Activated CD8-positive, alpha-beta memory T cell treated with anti-CD3 and anti-CD28 coated beads for 36 hours (primary cell): ENCODE results near the gene RAB8B. TPM values are rescaled to one million over a fixed set of nuclear protein-coding genes. Genes with fewer than 3 reads are reported as not detected.
"Not testable (repeated sequence)": the region's sequence is repeated elsewhere in the genome, so short reads cannot be mapped to it uniquely, and the experiment has no call there.

Experiments used
- CTCF ChIA-PET: fragments of 350-600 bp; sonication (Branson Sonifier 250); formaldehyde crosslinking; loops from one replicate; lab custom pipeline; 2021; ENCODE audit warnings: antibody characterized with exemption; lab: Charles Lee
- POLR2A ChIA-PET: fragments of 350-600 bp; sonication (Branson Sonifier 250); formaldehyde crosslinking; loops from one replicate; lab custom pipeline; 2021; ENCODE audit warnings: antibody characterized with exemption; lab: Charles Lee
- total RNA-seq, 2 experiments: library from RNA; stranded (reverse); gene quantifications; one replicate each; pipeline ENCODE4 v1.2.3, GENCODE V29; 2021

Gene RAB8B
- total RNA-seq, 2 experiments from 2014 or later = 156 to 165 TPM

- POLR2A ChIA-PET = interaction anchor here (0.7 to 0.8 kb wide), 3 partner anchors 14 to 1136 kb away, joined by 3 to 5 read pairs (median 3); no protein-coding TSS in a partner anchor
- CTCF ChIA-PET = no interaction called here
Observed at GRCh38 chr15:63196842-63197241, 7.4 kb downstream of the RAB8B start.

- ChIA-PET CTCF (no interaction called here), POLR2A (interaction anchor here (0.8 kb wide), 1 partner anchor 13 kb away, joined by 3 read pairs; no protein-coding TSS in a partner anchor)
Observed at GRCh38 chr15:63197626-63198025, 8.2 kb downstream of the RAB8B start.

- POLR2A ChIA-PET = no interaction called here
- CTCF ChIA-PET = no interaction called here
Observed at GRCh38 chr15:63198371-63199250, 9.2 kb downstream of the RAB8B start.

GRCh38 chr15:63200464-63201249 lies 11.3 kb downstream of the RAB8B start:
- POLR2A ChIA-PET = interaction anchor here (1.0 kb wide), 1 partner anchor 9 kb away, joined by 5 read pairs; no protein-coding TSS in a partner anchor
- CTCF ChIA-PET = interaction anchor here (0.6 kb wide), 1 partner anchor 135 kb away, joined by 3 read pairs; no protein-coding TSS in a partner anchor

- CTCF ChIA-PET = interaction anchor here (0.6 to 4.1 kb wide), 3 partner anchors 11 to 399 kb away, joined by 3 to 22 read pairs (median 3); partner anchors contain the start of gene RPS27L
- POLR2A ChIA-PET = interaction anchor here (0.6 to 0.7 kb wide), 2 partner anchors 8 to 11 kb away, joined by 3 read pairs; no protein-coding TSS in a partner anchor
Observed at GRCh38 chr15:63202861-63203260, 13.5 kb downstream of the RAB8B start.

GRCh38 chr15:63203451-63204090 lies 14.2 kb downstream of the RAB8B start:
- CTCF ChIA-PET = interaction anchor here (1.2 to 4.1 kb wide), 2 partner anchors 11 to 12 kb away, joined by 3 to 22 read pairs; no protein-coding TSS in a partner anchor
- POLR2A ChIA-PET = interaction anchor here (0.5 to 0.8 kb wide), 3 partner anchors 14 to 22 kb away, joined by 3 to 4 read pairs (median 3); partner anchors contain the start of gene RAB8B

GRCh38 chr15:63206079-63206478 lies 16.7 kb downstream of the RAB8B start:
- CTCF ChIA-PET = no interaction called here
- POLR2A ChIA-PET = no interaction called here

GRCh38 chr15:63208824-63209223 lies 19.4 kb downstream of the RAB8B start:
- POLR2A ChIA-PET = interaction anchor here (0.7 kb wide), 1 partner anchor 53 kb away, joined by 4 read pairs; no protein-coding TSS in a partner anchor
- CTCF ChIA-PET = not testable (repeated sequence)

- ChIA-PET POLR2A (interaction anchor here (0.5 to 1.6 kb wide), 4 partner anchors 8 to 18 kb away, joined by 3 to 5 read pairs (median 3); no protein-coding TSS in a partner anchor), CTCF (interaction anchor here (1.0 to 1.3 kb wide), 3 partner anchors 9 to 14 kb away, joined by 3 read pairs; no protein-coding TSS in a partner anchor)
Observed at GRCh38 chr15:63210151-63211091, 21.0 kb downstream of the RAB8B start.

GRCh38 chr15:63211092-63211490 lies 21.7 kb downstream of the RAB8B start:
- CTCF ChIA-PET = interaction anchor here (1.1 kb wide), 1 partner anchor 9 kb away, joined by 3 read pairs; no protein-coding TSS in a partner anchor
- POLR2A ChIA-PET = interaction anchor here (0.5 to 1.6 kb wide), 4 partner anchors 9 to 19 kb away, joined by 3 to 5 read pairs (median 3); no protein-coding TSS in a partner anchor

- POLR2A ChIA-PET = interaction anchor here (1.6 kb wide), 1 partner anchor 19 kb away, joined by 5 read pairs; no protein-coding TSS in a partner anchor
- CTCF ChIA-PET = interaction anchor here (1.3 kb wide), 1 partner anchor 20 kb away, joined by 3 read pairs; no protein-coding TSS in a partner anchor
Observed at GRCh38 chr15:63211549-63211948, 22.1 kb downstream of the RAB8B start.

GRCh38 chr15:63212050-63213004 lies 22.9 kb downstream of the RAB8B start:
- ChIA-PET CTCF (interaction anchor here (1.3 kb wide), 1 partner anchor 20 kb away, joined by 3 read pairs; no protein-coding TSS in a partner anchor), POLR2A (interaction anchor here (0.6 to 1.6 kb wide), 4 partner anchors 13 to 20 kb away, joined by 3 to 5 read pairs (median 4); no protein-coding TSS in a partner anchor)

- POLR2A ChIA-PET = no interaction called here
- CTCF ChIA-PET = interaction anchor here (1.3 kb wide), 1 partner anchor 26 kb away, joined by 4 read pairs; no protein-coding TSS in a partner anchor
Observed at GRCh38 chr15:63218100-63218808, 28.8 kb downstream of the RAB8B start.

GRCh38 chr15:63219196-63219710 lies 29.8 kb downstream of the RAB8B start:
- CTCF ChIA-PET = interaction anchor here (1.3 kb wide), 1 partner anchor 27 kb away, joined by 4 read pairs; no protein-coding TSS in a partner anchor
- POLR2A ChIA-PET = no interaction called here

GRCh38 chr15:63221346-63221745 lies 31.9 kb downstream of the RAB8B start:
- CTCF ChIA-PET = interaction anchor here (1.1 kb wide), 1 partner anchor 11 kb away, joined by 3 read pairs; no protein-coding TSS in a partner anchor
- POLR2A ChIA-PET = no interaction called here
